GM12874 (cell line): Measurements from ENCODE around the gene NEURL3.

Experiments used
- CTCF ChIP-seq: IDR thresholded peaks from 2 replicates; pipeline ENCODE4 v1.5.1; 2011; ENCODE audit warnings: low read depth, mild to moderate bottlenecking, control low read depth, low read length, moderate library complexity; ENCODE audit not compliant: insufficient read depth

Gene NEURL3

GRCh38 chr2:96550787-96551604 is 45.8 kb upstream of the NEURL3 start:
- no peak for TF ChIP-seq CTCF

GRCh38 chr2:96549967-96550786 is 45.0 kb upstream of the NEURL3 start:
- TF ChIP-seq CTCF = peak; percentile 23; the same call in 1 of the 2 replicates

- TF ChIP-seq CTCF = no peak
Measured at GRCh38 chr2:96549466-96549785, 44.3 kb upstream of the NEURL3 start.

- no peak for TF ChIP-seq CTCF
Measured at GRCh38 chr2:96548558-96549465, 43.7 kb upstream of the NEURL3 start.

GRCh38 chr2:96547731-96548171 is 42.6 kb upstream of the NEURL3 start:
- no peak for TF ChIP-seq CTCF

GRCh38 chr2:96547203-96547641 is 42.1 kb upstream of the NEURL3 start:
- no peak for TF ChIP-seq CTCF
